ENCODE data around the gene EXOC6B. TPM values are rescaled to one million over a fixed set of nuclear protein-coding genes. Genes with fewer than 3 reads are reported as not detected.

Gene EXOC6B
- total and polyA plus RNA-seq, 2 of the 8 experiments (the other 6 are each of a cell fraction or from before 2014, with no cell fraction given): 13.5 to 33.0 TPM

- TF ChIP-seq KDM4A (IDR thresholded peaks at IDR 0.05; ENCODE audit: low read depth, low read length, severe bottlenecking) (no peak), SIX5 (IDR thresholded peaks at IDR 0.05; ENCODE audit: low read depth, low read length) (no peak), POLR2AphosphoS5 (IDR thresholded peaks at IDR 0.05; ENCODE audit: low read depth, low read length) (no peak), SIN3A (conservative IDR thresholded peaks at IDR 0.05 in 1 of 2, IDR thresholded peaks at IDR 0.05 in 1 of 2; ENCODE audit: low read depth in 1 of 2, low read length in 2 of 2) (no peak), CTBP2 (IDR thresholded peaks at IDR 0.05; ENCODE audit: borderline replicate concordance, insufficient read depth, insufficient read length, low read length) (no peak), HDAC2 (IDR thresholded peaks at IDR 0.05; ENCODE audit: borderline replicate concordance in 1 of 2, low read depth in 2 of 2, low read length in 2 of 2) (no peak), CHD1 (IDR thresholded peaks at IDR 0.05; ENCODE audit: low read depth, low read length) (no peak)
- TF ChIP-seq, protein P1, sequence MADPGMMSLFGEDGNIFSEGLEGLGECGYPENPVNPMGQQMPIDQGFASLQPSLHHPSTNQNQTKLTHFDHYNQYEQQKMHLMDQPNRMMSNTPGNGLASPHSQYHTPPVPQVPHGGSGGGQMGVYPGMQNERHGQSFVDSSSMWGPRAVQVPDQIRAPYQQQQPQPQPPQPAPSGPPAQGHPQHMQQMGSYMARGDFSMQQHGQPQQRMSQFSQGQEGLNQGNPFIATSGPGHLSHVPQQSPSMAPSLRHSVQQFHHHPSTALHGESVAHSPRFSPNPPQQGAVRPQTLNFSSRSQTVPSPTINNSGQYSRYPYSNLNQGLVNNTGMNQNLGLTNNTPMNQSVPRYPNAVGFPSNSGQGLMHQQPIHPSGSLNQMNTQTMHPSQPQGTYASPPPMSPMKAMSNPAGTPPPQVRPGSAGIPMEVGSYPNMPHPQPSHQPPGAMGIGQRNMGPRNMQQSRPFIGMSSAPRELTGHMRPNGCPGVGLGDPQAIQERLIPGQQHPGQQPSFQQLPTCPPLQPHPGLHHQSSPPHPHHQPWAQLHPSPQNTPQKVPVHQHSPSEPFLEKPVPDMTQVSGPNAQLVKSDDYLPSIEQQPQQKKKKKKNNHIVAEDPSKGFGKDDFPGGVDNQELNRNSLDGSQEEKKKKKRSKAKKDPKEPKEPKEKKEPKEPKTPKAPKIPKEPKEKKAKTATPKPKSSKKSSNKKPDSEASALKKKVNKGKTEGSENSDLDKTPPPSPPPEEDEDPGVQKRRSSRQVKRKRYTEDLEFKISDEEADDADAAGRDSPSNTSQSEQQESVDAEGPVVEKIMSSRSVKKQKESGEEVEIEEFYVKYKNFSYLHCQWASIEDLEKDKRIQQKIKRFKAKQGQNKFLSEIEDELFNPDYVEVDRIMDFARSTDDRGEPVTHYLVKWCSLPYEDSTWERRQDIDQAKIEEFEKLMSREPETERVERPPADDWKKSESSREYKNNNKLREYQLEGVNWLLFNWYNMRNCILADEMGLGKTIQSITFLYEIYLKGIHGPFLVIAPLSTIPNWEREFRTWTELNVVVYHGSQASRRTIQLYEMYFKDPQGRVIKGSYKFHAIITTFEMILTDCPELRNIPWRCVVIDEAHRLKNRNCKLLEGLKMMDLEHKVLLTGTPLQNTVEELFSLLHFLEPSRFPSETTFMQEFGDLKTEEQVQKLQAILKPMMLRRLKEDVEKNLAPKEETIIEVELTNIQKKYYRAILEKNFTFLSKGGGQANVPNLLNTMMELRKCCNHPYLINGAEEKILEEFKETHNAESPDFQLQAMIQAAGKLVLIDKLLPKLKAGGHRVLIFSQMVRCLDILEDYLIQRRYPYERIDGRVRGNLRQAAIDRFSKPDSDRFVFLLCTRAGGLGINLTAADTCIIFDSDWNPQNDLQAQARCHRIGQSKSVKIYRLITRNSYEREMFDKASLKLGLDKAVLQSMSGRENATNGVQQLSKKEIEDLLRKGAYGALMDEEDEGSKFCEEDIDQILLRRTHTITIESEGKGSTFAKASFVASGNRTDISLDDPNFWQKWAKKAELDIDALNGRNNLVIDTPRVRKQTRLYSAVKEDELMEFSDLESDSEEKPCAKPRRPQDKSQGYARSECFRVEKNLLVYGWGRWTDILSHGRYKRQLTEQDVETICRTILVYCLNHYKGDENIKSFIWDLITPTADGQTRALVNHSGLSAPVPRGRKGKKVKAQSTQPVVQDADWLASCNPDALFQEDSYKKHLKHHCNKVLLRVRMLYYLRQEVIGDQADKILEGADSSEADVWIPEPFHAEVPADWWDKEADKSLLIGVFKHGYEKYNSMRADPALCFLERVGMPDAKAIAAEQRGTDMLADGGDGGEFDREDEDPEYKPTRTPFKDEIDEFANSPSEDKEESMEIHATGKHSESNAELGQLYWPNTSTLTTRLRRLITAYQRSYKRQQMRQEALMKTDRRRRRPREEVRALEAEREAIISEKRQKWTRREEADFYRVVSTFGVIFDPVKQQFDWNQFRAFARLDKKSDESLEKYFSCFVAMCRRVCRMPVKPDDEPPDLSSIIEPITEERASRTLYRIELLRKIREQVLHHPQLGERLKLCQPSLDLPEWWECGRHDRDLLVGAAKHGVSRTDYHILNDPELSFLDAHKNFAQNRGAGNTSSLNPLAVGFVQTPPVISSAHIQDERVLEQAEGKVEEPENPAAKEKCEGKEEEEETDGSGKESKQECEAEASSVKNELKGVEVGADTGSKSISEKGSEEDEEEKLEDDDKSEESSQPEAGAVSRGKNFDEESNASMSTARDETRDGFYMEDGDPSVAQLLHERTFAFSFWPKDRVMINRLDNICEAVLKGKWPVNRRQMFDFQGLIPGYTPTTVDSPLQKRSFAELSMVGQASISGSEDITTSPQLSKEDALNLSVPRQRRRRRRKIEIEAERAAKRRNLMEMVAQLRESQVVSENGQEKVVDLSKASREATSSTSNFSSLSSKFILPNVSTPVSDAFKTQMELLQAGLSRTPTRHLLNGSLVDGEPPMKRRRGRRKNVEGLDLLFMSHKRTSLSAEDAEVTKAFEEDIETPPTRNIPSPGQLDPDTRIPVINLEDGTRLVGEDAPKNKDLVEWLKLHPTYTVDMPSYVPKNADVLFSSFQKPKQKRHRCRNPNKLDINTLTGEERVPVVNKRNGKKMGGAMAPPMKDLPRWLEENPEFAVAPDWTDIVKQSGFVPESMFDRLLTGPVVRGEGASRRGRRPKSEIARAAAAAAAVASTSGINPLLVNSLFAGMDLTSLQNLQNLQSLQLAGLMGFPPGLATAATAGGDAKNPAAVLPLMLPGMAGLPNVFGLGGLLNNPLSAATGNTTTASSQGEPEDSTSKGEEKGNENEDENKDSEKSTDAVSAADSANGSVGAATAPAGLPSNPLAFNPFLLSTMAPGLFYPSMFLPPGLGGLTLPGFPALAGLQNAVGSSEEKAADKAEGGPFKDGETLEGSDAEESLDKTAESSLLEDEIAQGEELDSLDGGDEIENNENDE (IDR thresholded peaks at IDR 0.05; ENCODE audit: insufficient replicate concordance, low read length): no peak
Observed at GRCh38 chr2:72789241-72789640, 36.6 kb downstream of the EXOC6B start (continued).
